GM20000 (cell line): ENCODE results near the gene WARS2.

ENCODE experiments used
- DNase-seq: peaks from one replicate; pipeline ENCODE4 v3.0.0; 2012; ENCODE audit warnings: low spot score
- TF ChIP-seq, protein P1 (sequence below): IDR thresholded peaks from 2 replicates; pipeline ENCODE4 v1.5.1; 2012; ENCODE audit warnings: mild to moderate bottlenecking, control low read depth; ENCODE audit errors: extremely low read depth, missing control alignments

The WARS2 gene

DNA sequence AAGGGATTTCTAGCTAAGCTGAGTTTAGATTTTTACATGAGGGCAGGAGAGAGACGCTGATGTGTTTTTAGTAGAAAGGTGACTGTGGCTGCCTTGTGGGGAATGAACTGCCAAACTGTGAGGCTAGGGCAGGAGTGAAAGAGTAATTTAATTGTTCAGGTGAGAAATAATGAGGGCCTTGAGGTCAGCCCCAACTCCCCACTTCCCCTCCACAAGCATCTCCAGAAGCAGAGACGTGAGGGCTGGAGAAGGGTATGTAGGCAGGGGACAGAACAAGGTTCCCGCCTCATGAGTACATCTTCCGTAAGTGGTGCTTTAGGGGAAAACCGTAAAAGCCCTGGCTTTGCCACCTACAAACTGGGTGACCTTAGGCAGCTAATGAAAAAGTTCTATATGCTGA lies 70.8 kb downstream of the WARS2 start:
- no peak for DNase-seq
- TF ChIP-seq, protein P1, sequence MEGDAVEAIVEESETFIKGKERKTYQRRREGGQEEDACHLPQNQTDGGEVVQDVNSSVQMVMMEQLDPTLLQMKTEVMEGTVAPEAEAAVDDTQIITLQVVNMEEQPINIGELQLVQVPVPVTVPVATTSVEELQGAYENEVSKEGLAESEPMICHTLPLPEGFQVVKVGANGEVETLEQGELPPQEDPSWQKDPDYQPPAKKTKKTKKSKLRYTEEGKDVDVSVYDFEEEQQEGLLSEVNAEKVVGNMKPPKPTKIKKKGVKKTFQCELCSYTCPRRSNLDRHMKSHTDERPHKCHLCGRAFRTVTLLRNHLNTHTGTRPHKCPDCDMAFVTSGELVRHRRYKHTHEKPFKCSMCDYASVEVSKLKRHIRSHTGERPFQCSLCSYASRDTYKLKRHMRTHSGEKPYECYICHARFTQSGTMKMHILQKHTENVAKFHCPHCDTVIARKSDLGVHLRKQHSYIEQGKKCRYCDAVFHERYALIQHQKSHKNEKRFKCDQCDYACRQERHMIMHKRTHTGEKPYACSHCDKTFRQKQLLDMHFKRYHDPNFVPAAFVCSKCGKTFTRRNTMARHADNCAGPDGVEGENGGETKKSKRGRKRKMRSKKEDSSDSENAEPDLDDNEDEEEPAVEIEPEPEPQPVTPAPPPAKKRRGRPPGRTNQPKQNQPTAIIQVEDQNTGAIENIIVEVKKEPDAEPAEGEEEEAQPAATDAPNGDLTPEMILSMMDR: no peak

DNA sequence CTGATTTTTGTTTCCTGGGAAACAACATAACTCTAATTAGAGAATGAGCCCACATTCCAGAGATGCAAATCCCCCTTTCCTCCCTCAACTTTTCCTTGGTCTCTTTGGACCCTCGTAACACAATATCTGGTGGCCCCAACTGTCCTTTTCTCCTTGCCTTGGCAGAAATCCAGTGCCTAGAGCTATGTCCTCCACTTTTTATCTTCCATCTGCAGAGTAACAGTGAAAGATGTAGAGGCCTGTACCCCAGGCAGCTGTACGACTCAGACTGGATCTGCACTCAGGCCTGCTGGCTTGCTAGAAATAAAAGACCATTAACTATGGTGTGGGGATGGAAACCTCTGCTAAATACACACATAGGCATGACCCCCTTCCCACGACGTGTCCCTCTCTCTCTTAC lies 72.0 kb downstream of the WARS2 start:
- no peak for DNase-seq
- TF ChIP-seq, protein P1: no peak

DNA sequence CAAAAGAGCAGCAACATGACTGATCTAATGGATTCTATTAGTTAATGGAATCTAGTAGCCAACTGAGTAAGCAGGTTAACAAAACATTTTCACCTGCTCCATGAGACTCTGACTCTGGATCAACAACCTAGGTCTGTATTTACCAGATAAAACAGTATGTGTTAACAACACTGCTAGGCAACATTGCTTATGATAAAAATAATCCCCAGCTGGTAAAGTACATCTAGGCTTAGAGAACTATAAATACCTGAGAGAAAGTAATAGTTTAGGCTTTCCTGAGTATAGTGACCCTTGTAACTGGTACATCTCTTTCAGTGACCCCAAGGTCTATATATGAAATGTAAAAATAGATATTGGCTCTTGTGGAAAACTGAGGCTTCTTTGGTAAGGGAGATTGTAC lies 78.8 kb downstream of the WARS2 start:
- TF ChIP-seq, protein P1: no peak
- no peak for DNase-seq

DNA sequence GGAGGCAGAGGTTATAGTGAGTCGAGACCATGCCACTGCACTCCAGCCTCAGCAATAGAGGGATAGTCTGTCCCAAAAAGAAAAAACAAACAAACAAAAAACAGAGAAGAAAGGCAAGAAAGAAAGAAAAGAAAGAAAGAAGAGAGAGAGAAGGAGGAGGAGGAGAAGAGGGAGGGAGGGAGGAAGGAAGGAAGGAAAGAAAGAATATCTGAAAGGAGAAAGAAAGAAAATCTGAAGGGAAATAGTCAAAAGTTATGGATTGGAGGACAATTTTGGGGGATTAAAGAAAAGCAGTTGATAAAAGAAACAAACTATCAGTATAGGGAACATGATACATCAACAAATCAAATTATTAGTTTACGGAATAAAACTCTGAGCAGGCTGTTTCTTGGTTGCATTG lies 84.9 kb downstream of the WARS2 start:
- TF ChIP-seq, protein P1: no peak
- DNase-seq: no peak

DNA sequence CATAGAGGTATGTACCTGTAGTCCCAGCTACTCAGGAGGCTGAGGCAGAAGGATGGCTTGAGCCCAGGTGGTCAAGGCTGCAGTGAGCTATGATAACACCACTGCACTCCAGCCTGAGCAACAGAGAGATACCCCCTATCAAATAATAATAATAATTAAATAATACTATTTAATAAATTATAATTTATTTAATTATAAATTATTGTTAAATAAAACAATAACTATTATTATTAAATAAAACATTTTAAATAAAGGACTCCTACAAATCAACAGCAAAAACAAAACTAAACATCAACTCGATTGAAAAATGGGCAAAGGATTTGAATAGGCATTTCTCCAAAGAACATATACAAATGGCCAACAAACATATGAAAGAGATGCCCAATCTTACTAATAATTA lies 86.5 kb downstream of the WARS2 start:
- no peak for DNase-seq
- TF ChIP-seq, protein P1: no peak

DNA sequence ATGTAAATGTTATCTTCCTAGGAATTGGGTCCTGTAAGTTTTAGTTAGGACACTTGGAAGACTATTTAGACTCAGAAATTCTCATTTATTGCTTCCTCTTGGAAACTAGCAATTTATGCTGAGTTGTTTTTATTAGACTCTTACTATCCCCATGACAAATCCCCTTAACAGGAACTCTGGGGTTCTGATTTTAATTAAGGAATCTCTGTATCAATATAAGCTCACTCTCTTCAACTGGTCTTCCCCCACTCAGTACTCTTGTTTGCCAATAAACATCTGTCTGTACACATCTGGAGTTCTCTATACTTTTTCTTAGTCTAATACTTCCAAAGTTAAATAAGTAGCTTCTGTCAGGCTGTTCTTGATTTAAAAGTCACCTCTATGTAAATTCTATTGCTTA lies 88.2 kb downstream of the WARS2 start:
- TF ChIP-seq, protein P1: no peak
- DNase-seq: no peak

DNA sequence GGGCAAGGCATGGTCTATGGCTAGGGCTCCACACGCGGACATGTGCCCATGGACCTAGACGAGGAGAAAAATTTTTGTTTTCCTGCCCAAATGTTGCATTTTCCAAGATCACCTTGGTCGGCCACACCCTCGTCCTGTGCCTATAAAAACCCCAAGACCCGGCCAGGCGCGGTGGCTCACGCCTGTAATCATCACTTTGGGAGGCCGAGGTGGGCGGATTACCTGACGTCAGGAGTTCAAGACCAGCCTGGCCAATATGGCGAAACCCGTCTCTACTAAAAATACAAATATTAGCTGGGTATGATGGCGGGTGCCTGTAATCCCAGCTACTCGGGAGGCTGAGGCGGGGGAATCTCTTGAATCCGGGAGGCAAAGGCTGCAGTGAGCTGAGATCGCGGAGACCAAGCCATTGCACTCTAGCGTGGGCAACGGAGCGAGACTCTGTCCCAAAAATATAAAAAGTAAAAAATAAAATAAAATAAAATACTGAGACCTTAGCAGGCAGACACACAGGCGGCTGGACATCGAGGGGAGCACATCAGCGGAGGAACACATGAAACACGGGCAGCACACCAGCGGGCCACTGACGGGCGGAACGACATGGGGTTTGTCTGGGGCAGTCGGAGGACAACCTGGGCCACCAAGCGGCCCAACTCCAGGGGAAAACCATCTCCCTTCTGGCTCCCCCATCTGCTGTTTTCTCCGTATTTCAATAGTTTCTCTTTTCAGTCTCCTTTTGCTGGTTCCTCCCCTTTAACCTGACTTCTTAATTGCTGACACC lies 91.6 kb downstream of the WARS2 start:
- no peak for DNase-seq
- TF ChIP-seq, protein P1: no peak
